CD4-positive, alpha-beta T cell treated with Interleukin-4 for 4 hours (primary cell): ENCODE measurements around the gene ANKRD33B.
"Not testable (repeated sequence)": the region's sequence is repeated elsewhere in the genome, so short reads cannot be mapped to it uniquely, and the experiment has no call there.

Experiments used
- DNase-seq: peaks from one replicate; pipeline ENCODE4 v3.0.0-alpha.2; 2020

ANKRD33B gene

GRCh38 chr5:10596310-10596703 lies 32.4 kb downstream of the ANKRD33B start:
- DNase-seq, result no peak

GRCh38 chr5:10596886-10597451 lies 33.1 kb downstream of the ANKRD33B start:
- DNase-seq, result no peak

- DNase-seq, result no peak
Observed at GRCh38 chr5:10599113-10599512, 35.2 kb downstream of the ANKRD33B start.

GRCh38 chr5:10599862-10600284 lies 36.0 kb downstream of the ANKRD33B start:
- DNase-seq, result no peak

GRCh38 chr5:10600626-10601245 lies 36.9 kb downstream of the ANKRD33B start:
- no peak for DNase-seq

GRCh38 chr5:10601246-10602030 lies 37.6 kb downstream of the ANKRD33B start:
- no peak for DNase-seq

GRCh38 chr5:10602031-10602806 lies 38.3 kb downstream of the ANKRD33B start:
- no peak for DNase-seq

GRCh38 chr5:10604975-10605374 lies 41.1 kb downstream of the ANKRD33B start:
- DNase-seq, result no peak

GRCh38 chr5:10606632-10607022 lies 42.8 kb downstream of the ANKRD33B start:
- not testable (repeated sequence) for DNase-seq

- no peak for DNase-seq
Observed at GRCh38 chr5:10607023-10607665, 43.3 kb downstream of the ANKRD33B start.

GRCh38 chr5:10607666-10608073 lies 43.8 kb downstream of the ANKRD33B start:
- no peak for DNase-seq

GRCh38 chr5:10608081-10608480 lies 44.2 kb downstream of the ANKRD33B start:
- not testable (repeated sequence) for DNase-seq

- DNase-seq, result no peak
Observed at GRCh38 chr5:10610058-10610457, 46.2 kb downstream of the ANKRD33B start.

GRCh38 chr5:10611290-10611689 lies 47.4 kb downstream of the ANKRD33B start:
- no peak for DNase-seq

- DNase-seq, result no peak
Observed at GRCh38 chr5:10612251-10612650, 48.4 kb downstream of the ANKRD33B start.

GRCh38 chr5:10615693-10616092 lies 51.8 kb downstream of the ANKRD33B start:
- DNase-seq, result no peak

- no peak for DNase-seq
Observed at GRCh38 chr5:10617103-10617502, 53.2 kb downstream of the ANKRD33B start.

- DNase-seq, result no peak
Observed at GRCh38 chr5:10618311-10618710, 54.4 kb downstream of the ANKRD33B start.

GRCh38 chr5:10619649-10620048 lies 55.8 kb downstream of the ANKRD33B start:
- DNase-seq, result no peak

GRCh38 chr5:10620346-10620745 lies 56.5 kb downstream of the ANKRD33B start:
- no peak for DNase-seq

GRCh38 chr5:10621832-10622231 lies 58.0 kb downstream of the ANKRD33B start:
- DNase-seq, result no peak

- DNase-seq, result no peak
Observed at GRCh38 chr5:10622810-10623209, 58.9 kb downstream of the ANKRD33B start.
